ENCODE data around the gene ATP5F1D. TPM values are rescaled to one million over a fixed set of nuclear protein-coding genes. Genes with fewer than 3 reads are reported as not detected.

The ATP5F1D gene
- total RNA-seq, 2 donors from 2014 or later: 156 to 157 TPM

DNA sequence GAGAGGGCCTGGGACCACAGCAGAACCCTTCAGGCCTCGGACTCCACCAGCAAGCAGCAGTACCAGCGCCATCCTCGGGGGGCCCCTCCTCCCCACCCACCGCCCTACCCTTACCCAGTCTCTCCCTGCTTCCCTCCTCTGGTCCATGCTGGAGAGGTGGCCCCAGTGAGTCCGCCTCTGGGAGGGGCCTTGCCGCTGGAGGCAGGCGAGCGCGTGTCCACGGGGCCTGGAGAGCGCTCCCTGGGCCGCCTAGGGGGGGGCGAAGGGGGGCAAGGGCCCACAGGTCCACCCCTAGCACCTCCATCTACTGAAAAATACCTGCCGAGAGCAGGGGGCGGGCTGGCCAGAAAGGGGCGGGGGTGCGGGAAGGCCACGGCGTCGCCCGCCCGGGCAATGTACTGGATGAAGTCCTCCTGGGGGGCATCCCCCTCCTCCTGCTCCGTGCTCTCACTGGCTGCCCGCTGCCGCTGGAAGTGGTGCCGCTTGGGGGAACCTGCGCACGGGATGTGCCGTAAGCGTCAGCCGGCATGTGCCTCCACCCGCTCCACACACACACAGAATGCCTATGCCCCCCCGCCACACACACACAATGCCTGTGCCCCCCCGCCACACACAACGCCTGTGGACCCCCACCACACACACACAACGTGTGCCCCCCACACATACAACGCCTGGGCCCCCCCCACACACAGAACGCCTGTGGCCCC, 10.6 kb upstream of the ATP5F1D start:
- H3K4me3 ChIP-seq: no peak overlapping the region
- TF ChIP-seq POLR2A (IDR thresholded peaks at IDR 0.05): no peak
- TF ChIP-seq, protein P1, sequence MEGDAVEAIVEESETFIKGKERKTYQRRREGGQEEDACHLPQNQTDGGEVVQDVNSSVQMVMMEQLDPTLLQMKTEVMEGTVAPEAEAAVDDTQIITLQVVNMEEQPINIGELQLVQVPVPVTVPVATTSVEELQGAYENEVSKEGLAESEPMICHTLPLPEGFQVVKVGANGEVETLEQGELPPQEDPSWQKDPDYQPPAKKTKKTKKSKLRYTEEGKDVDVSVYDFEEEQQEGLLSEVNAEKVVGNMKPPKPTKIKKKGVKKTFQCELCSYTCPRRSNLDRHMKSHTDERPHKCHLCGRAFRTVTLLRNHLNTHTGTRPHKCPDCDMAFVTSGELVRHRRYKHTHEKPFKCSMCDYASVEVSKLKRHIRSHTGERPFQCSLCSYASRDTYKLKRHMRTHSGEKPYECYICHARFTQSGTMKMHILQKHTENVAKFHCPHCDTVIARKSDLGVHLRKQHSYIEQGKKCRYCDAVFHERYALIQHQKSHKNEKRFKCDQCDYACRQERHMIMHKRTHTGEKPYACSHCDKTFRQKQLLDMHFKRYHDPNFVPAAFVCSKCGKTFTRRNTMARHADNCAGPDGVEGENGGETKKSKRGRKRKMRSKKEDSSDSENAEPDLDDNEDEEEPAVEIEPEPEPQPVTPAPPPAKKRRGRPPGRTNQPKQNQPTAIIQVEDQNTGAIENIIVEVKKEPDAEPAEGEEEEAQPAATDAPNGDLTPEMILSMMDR (IDR thresholded peaks at IDR 0.05): no peak
- ATAC-seq: no peak
- 81 to 88% methylated on average over 16 to 34 of the region's 38 CpGs for WGBS, 2 donors
- DNase-seq: no peak
- no peak overlapping the region for H3K27ac ChIP-seq
- intact Hi-C loops (cut with DNase I): no loop called here
- H3K4me1 ChIP-seq: peaks cover 27% of the 10 kb centered on the region
- H3K36me3 ChIP-seq (replicated peaks in 1 of 2; ENCODE audit: insufficient read depth in 1 of 2, low read depth in 2 of 2): peaks cover 5% of the 10 kb centered on the region in 2 donors
- no peaks in the 10 kb centered on the region for H3K27me3 ChIP-seq
- no peaks in the 10 kb centered on the region for H3K9me3 ChIP-seq

DNA sequence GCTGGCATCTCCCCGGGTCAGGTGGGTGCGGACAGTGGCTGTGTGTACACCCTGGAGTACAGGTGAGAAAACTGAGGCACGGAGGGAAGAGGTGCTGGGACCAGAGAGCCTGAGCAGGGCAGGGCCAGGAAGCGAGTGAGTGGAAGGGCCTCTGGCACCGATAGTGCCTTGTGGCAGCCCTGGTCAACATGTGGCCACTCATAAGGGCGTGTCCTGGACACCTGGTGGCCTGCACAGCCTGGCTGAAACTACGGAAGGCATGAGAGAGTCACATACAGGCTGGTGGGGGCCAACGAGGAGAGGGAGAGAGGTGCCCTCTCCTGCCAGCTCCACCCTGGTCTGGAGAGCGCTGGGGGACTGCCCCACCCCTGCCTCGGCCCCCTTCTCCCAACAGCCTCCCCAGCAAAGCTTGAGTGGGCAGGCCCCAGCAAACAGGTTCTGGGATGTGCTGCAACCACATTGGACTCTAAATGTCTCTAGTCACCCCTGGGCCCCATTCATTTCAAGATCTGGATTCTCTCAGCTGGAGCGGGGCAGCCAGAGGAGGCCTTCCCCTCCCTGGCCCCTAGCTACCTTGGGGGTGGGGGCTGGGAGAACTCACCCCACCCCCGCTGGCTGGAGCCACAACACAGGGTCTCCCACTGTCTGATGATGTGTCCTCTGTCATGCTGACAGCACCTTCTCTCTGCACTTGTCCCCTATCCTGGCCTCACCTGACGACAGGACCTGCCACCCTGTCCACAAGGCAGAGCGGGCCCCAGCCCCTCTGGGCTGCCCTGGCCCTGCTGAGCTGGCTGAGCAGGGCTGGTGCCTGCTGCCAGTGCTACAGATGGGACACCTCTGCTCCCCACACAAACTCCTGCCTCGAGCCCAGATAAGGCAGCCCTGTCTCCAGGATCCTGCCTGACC, 9.6 kb upstream of the ATP5F1D start:
- Histone ChIP-seq H3K27me3 (no peaks in the 10 kb centered on the region), H3K9me3 (no peaks in the 10 kb centered on the region), H3K4me1 (peaks cover 29% of the 10 kb centered on the region), H3K27ac (peak overlapping the region; percentile 2 to 65 (median 36)), H3K4me3 (no peak overlapping the region), H3K36me3 (replicated peaks in 1 of 2; ENCODE audit: insufficient read depth in 1 of 2, low read depth in 2 of 2) (peaks cover 0 to 3% of the 10 kb centered on the region in 2 donors)
- DNase-seq (peak in 2 of 4 donors; percentile 41 to 70), ATAC-seq (peak; percentile 30)
- TF ChIP-seq, protein P1 (IDR thresholded peaks at IDR 0.05): peak in 1 of 7 experiments; percentile 2
- TF ChIP-seq POLR2A (IDR thresholded peaks at IDR 0.05): no peak
- 68 to 69% methylated on average over 7 to 15 of the region's 15 CpGs for WGBS, 2 donors
- intact Hi-C loops (cut with DNase I): no loop called here

DNA sequence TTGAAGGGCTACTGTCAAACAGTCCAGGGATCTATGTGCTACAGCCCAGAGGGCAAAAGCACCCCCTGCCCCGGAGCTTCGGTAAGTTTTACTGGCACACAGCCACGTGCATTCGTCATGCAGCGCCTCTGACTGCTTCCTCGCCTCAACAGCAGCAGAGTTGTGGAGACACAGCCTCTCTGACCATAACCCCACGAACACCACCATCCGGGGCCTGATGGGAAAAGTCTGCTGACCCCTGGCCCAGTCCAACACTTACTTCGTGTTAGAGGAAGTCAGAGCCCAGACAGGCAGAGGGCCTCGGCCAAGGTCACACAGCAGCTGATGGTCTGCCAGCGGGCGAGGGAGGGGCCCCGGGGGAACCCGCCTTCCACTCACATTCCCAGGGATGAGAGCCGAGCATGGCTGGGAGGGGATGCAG, 8.9 kb upstream of the ATP5F1D start:
- Histone ChIP-seq H3K4me3 (no peak overlapping the region), H3K9me3 (no peaks in the 10 kb centered on the region), H3K4me1 (peaks cover 35% of the 10 kb centered on the region), H3K36me3 (replicated peaks in 1 of 2; ENCODE audit: insufficient read depth in 1 of 2, low read depth in 2 of 2) (no peaks in the 10 kb centered on the region), H3K27me3 (no peaks in the 10 kb centered on the region), H3K27ac (peak overlapping the region; percentile 2 to 65 (median 36))
- intact Hi-C loops (cut with DNase I): no loop called here
- ATAC-seq (peak; percentile 43), DNase-seq (peak; percentile 62 to 72 (median 66))
- no peak for TF ChIP-seq POLR2A (IDR thresholded peaks at IDR 0.05)
- TF ChIP-seq, protein P1 (IDR thresholded peaks at IDR 0.05): no peak
- 4 to 17% methylated on average over 7 to 15 of the region's 15 CpGs for WGBS, 2 donors

DNA sequence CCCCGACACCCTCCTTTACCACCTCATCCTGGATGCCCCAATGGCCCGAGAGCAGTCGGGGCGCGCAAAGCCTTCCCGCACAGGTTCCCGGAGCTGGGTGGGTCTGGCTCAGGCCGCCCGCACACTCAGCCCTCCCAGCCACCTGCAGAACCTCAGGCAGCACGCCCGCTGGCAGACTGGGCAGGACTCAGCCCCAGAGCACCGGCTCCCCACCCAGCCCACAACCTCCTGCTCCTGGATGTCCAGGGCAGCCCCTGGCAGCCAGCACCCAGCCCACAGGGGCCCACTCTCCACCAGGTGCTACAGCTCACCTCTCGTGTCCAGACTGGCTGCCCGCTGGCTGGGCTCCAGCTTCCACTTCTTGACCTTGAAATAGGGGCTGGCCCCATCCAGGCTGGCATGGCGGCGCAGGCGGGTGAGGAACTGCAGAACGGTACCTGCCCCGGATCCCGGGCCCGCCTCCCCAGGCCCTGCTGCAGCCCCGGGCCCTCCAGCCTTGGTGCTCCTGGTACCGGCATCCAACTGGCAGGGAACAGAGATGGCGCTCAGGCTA, 8.4 kb upstream of the ATP5F1D start:
- WGBS, 2 donors: 33% methylated on average over 24 of the region's 24 CpGs; no CpG with 5 or more reads in 1 of the 2 donors
- no peaks in the 10 kb centered on the region for H3K9me3 ChIP-seq
- no peaks in the 10 kb centered on the region for H3K36me3 ChIP-seq (replicated peaks in 1 of 2; ENCODE audit: insufficient read depth in 1 of 2, low read depth in 2 of 2)
- DNase-seq: peak; percentile 74 to 89 (median 83)
- intact Hi-C loops (cut with DNase I): no loop called here
- peak; percentile 39 for ATAC-seq
- no peak overlapping the region for H3K4me3 ChIP-seq
- TF ChIP-seq, protein P1 (IDR thresholded peaks at IDR 0.05): no peak
- no peak for TF ChIP-seq POLR2A (IDR thresholded peaks at IDR 0.05)
- H3K27ac ChIP-seq: peak overlapping the region; percentile 2 to 65 (median 36)
- H3K4me1 ChIP-seq: peaks cover 38% of the 10 kb centered on the region
- H3K27me3 ChIP-seq: no peaks in the 10 kb centered on the region

All from body of pancreas (tissue), 4 donors.